ENCODE results near the gene CEP85.

DNA sequence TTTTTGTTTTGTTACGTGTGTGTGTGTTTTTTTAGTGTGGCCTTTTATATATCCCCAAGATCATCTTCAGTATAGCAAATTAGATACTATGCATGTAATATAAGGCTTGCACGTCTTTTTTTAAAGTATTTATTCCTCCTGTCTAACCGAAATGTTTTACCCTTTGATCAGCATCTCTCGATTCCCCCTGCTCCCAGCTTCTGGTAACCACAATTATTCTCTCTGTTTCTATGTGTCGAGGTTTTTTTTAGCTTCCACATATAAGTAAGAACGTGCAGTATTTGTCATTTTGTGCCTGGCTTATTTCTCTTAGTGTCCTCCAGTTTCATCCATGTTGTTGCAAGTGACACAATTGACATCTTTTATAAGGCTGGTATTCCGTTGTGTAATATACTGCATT lies 18.7 kb downstream of the CEP85 start:
- TF ChIP-seq CTCF (IDR thresholded peaks at IDR 0.05) (no peak), POLR2A (IDR thresholded peaks at IDR 0.05) (no peak)
